GM10266 (cell line): ENCODE results near the gene ARHGAP31.

ENCODE experiments used
- DNase-seq: peaks from one replicate; pipeline ENCODE4 v3.0.0; 2012; ENCODE audit errors: extremely low spot score
- CTCF ChIP-seq: IDR thresholded peaks from 2 replicates; pipeline ENCODE4 v1.5.1; 2012; ENCODE audit warnings: mild to moderate bottlenecking, low read depth; ENCODE audit not compliant: control insufficient read depth, insufficient read depth; ENCODE audit errors: missing control alignments

ARHGAP31 gene

GRCh38 chr3:119420196-119420595, 126.0 kb downstream of the ARHGAP31 start:
- no peak for DNase-seq

GRCh38 chr3:119427669-119428068, 133.5 kb downstream of the ARHGAP31 start:
- DNase-seq = no peak
- no peak for TF ChIP-seq CTCF

More at GRCh38 chr3:119420196-119420595, 126.0 kb downstream of the ARHGAP31 start:
- TF ChIP-seq CTCF = no peak

GRCh38 chr3:119428538-119428937, 134.4 kb downstream of the ARHGAP31 start:
- no peak for DNase-seq

GRCh38 chr3:119433613-119434325, 139.6 kb downstream of the ARHGAP31 start:
- TF ChIP-seq CTCF = no peak

More at GRCh38 chr3:119428538-119428937, 134.4 kb downstream of the ARHGAP31 start:
- TF ChIP-seq CTCF = no peak

GRCh38 chr3:119434703-119435102, 140.5 kb downstream of the ARHGAP31 start:
- no peak for TF ChIP-seq CTCF
- no peak for DNase-seq

More at GRCh38 chr3:119433613-119434325, 139.6 kb downstream of the ARHGAP31 start:
- DNase-seq = no peak

GRCh38 chr3:119436977-119437376, 142.8 kb downstream of the ARHGAP31 start:
- TF ChIP-seq CTCF = no peak
- DNase-seq = no peak

GRCh38 chr3:119437691-119438258, 143.6 kb downstream of the ARHGAP31 start:
- TF ChIP-seq CTCF = no peak
- DNase-seq = no peak
